Measurements from ENCODE around the gene BEAN1. TPM values are rescaled to one million over a fixed set of nuclear protein-coding genes. Genes with fewer than 3 reads are reported as not detected.

Gene BEAN1
- total RNA-seq, 4 donors from 2014 or later, result 0.40 TPM; not detected in 3

DNA sequence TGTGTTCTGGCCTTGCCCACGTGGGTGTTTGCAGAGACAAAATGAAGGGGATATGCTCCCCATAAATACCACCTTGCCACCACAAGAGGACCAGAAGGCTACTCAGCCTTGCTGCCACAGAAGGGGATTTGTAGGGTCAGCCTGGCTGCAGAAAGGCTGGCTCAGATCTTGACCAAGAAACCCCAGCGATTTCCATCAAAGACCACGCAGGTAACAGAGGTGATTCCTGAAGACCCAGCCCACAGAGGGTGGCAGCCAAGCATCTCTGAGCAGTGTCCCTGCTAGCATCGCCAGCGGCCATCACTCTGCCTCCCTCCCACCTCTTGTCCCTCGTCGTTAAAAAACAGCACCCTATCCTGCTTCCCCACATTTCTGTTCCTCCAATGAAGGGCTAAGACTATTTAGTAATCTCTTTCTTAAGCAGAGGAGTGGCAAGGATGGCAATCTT, 54.9 kb downstream of the BEAN1 start:
- H3K4me1 ChIP-seq, result peaks cover 0 to 6% (median 5%) of the 10 kb centered on the region in 4 donors
- H3K27me3 ChIP-seq, result peaks cover 4% of the 10 kb centered on the region
- H3K27ac ChIP-seq, result no peak overlapping the region
- no peak overlapping the region for H3K4me3 ChIP-seq
- intact Hi-C loops (cut with DNase I; ENCODE audit: low total_unique reads), result no loop called here
- in situ Hi-C loops (cut with MboI; ENCODE audit: low pct_ligation_motif_present in 1 of 4, low pct_unique_long_range_greater_than_20kb in 1 of 4, low sequenced_read_pairs in 3 of 4), result loop anchor here in 2 of 4 donors (10.0 to 25.0 kb wide), 2 partner anchors 77 to 105 kb away; partner anchors contain the start of gene CMTM2 (in 2 of the 2)
- no peak for DNase-seq
- TF ChIP-seq POLR2A (IDR thresholded peaks at IDR 0.05) (no peak), EP300 (IDR thresholded peaks at IDR 0.05; ENCODE audit: low read depth) (no peak), POLR2AphosphoS5 (IDR thresholded peaks at IDR 0.05) (no peak)
- TF ChIP-seq, protein P1, sequence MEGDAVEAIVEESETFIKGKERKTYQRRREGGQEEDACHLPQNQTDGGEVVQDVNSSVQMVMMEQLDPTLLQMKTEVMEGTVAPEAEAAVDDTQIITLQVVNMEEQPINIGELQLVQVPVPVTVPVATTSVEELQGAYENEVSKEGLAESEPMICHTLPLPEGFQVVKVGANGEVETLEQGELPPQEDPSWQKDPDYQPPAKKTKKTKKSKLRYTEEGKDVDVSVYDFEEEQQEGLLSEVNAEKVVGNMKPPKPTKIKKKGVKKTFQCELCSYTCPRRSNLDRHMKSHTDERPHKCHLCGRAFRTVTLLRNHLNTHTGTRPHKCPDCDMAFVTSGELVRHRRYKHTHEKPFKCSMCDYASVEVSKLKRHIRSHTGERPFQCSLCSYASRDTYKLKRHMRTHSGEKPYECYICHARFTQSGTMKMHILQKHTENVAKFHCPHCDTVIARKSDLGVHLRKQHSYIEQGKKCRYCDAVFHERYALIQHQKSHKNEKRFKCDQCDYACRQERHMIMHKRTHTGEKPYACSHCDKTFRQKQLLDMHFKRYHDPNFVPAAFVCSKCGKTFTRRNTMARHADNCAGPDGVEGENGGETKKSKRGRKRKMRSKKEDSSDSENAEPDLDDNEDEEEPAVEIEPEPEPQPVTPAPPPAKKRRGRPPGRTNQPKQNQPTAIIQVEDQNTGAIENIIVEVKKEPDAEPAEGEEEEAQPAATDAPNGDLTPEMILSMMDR (IDR thresholded peaks at IDR 0.05), result no peak
- no peaks in the 10 kb centered on the region for H3K36me3 ChIP-seq
- WGBS, 2 donors (ENCODE audit: low coverage in 1 of 2), result 50 to 75% methylated on average over 2 to 7 of the region's 7 CpGs
- H3K9me3 ChIP-seq, result no peaks in the 10 kb centered on the region

DNA sequence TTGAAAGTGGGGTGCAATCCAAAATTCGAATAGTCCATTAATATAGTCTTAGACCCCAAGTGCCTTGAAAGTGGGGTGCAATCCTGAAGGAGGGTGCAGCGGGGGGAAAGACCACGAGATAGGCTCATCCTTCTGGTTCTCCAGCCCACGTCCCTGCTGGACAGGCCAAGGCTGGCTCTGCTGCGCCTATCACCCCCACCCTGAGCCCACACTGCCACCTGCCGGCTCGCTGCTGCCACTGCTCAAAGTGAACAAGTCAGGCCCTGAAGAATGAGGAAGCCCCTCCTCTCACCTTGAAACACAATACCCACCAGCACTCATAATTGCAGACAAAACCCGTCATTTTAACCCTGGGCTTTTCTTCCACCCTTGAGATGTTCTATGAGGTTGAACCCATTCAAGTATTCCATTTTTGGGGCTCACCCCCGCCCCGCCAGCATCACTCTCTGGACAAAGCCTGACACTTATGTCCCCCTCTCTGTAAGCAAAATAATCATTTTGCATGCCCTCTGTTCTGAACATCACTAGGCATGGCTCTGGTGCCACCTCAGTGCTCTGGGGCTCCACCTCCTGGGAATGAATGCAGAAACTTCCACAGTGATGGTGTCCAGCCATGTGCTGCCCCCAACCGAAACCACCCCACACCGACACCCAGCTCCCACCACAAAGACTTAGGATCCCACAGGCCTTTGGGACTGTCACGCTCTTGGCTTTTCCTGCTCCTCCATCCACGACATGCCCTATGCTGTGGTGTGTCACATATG, 56.8 kb downstream of the BEAN1 start:
- intact Hi-C loops (cut with DNase I; ENCODE audit: low total_unique reads) (no loop called here), in situ Hi-C loops (cut with MboI; ENCODE audit: low pct_ligation_motif_present in 1 of 4, low pct_unique_long_range_greater_than_20kb in 1 of 4, low sequenced_read_pairs in 3 of 4) (loop anchor here in 2 of 4 donors (10.0 to 25.0 kb wide), 2 partner anchors 79 to 103 kb away; partner anchors contain the start of gene CMTM2 (in 2 of the 2))
- Histone ChIP-seq H3K27ac (no peak overlapping the region), H3K27me3 (no peaks in the 10 kb centered on the region), H3K4me1 (peaks cover 0 to 11% (median 8%) of the 10 kb centered on the region in 4 donors), H3K36me3 (no peaks in the 10 kb centered on the region), H3K9me3 (no peaks in the 10 kb centered on the region), H3K4me3 (no peak overlapping the region)
- TF ChIP-seq, protein P1 (IDR thresholded peaks at IDR 0.05), result peak; percentile 86 to 94 (median 92)
- TF ChIP-seq POLR2A (IDR thresholded peaks at IDR 0.05), result no peak
- 40 to 64% methylated on average over 4 to 14 of the region's 14 CpGs for WGBS, 2 donors (ENCODE audit: low coverage in 1 of 2)
- peak; percentile 78 for DNase-seq

DNA sequence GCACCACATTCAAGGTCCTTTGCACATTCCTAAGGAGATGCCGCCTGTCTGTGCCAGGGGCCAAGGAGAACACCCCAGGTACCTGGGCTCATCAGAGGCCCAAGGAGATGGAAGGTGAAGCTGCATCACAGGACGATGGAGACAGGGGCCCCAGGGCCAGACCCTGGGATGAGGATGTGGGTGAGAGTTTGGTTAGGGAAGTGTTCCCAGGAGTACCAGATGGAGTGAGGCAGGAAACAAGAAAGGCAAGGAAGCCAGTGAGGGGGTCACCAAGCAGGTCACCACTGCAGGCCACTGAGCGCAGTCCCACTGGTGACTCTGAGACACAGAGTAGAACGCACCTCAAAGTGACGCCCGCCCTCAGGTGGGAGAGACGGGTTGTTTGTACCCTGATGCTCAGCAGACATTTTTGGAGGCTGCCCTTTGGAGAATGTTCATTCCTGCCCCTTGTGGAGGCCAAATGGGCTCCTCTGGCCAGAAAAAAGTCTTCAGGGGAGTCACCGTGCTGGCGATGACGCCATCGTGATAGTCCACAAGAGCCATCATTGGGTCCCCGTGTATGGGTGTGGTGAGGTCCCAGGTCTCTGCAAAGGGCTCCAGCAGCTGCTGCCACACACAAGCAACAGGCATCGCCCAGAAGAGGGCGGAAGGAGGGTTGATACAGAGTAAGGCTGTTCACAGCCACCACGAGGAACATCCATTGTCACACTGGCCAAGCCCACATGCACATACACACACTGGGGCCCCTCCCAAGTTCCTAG, 57.5 kb downstream of the BEAN1 start:
- 66 to 84% methylated on average over 3 to 15 of the region's 15 CpGs for WGBS, 2 donors (ENCODE audit: low coverage in 1 of 2)
- Histone ChIP-seq H3K27me3 (no peaks in the 10 kb centered on the region), H3K4me1 (peaks cover 0 to 11% (median 8%) of the 10 kb centered on the region in 4 donors), H3K9me3 (no peaks in the 10 kb centered on the region), H3K4me3 (no peak overlapping the region), H3K36me3 (no peaks in the 10 kb centered on the region), H3K27ac (no peak overlapping the region)
- TF ChIP-seq EP300 (IDR thresholded peaks at IDR 0.05; ENCODE audit: low read depth) (no peak), POLR2A (IDR thresholded peaks at IDR 0.05) (no peak), POLR2AphosphoS5 (IDR thresholded peaks at IDR 0.05) (no peak)
- TF ChIP-seq, protein P1 (IDR thresholded peaks at IDR 0.05), result no peak
- no peak for DNase-seq
- intact Hi-C loops (cut with DNase I; ENCODE audit: low total_unique reads) (loop anchor here (5.0 kb wide), 1 partner anchor 77 kb away; no protein-coding TSS in a partner anchor), in situ Hi-C loops (cut with MboI; ENCODE audit: low pct_ligation_motif_present in 1 of 4, low pct_unique_long_range_greater_than_20kb in 1 of 4, low sequenced_read_pairs in 3 of 4) (loop anchor here in 2 of 4 donors (10.0 to 25.0 kb wide), 2 partner anchors 80 to 103 kb away; partner anchors contain the start of gene CMTM2 (in 2 of the 2))

DNA sequence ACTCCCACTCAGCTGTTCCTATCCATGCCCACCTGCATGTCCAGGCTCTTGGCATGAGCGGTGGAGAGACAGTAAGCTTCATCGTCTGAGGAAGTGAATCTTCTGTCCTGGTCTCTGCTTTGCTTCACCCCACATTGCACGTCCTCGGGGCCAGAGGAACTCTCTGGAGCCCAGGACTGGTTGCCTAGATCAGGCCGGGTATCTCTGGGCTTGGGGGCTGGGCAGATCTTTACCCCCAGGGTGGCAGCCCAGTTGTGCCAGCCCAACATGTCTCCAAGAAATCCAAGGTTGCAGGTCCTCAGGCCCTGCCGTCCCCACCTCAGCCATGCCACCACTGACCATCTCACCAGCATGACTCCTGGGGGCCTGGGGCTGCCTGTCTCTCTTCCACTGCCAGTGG, 58.3 kb downstream of the BEAN1 start:
- Histone ChIP-seq H3K4me1 (peaks cover 0 to 11% (median 8%) of the 10 kb centered on the region in 4 donors), H3K27ac (no peak overlapping the region), H3K27me3 (no peaks in the 10 kb centered on the region), H3K36me3 (no peaks in the 10 kb centered on the region), H3K4me3 (no peak overlapping the region), H3K9me3 (no peaks in the 10 kb centered on the region)
- intact Hi-C loops (cut with DNase I; ENCODE audit: low total_unique reads), result loop anchor here (5.0 kb wide), 1 partner anchor 78 kb away; no protein-coding TSS in a partner anchor
- 93% methylated on average over 6 of the region's 6 CpGs; no CpG with 5 or more reads in 1 of the 2 donors for WGBS, 2 donors (ENCODE audit: low coverage in 1 of 2)
- DNase-seq, result no peak
- TF ChIP-seq EP300 (IDR thresholded peaks at IDR 0.05; ENCODE audit: low read depth) (no peak), POLR2A (IDR thresholded peaks at IDR 0.05) (no peak), POLR2AphosphoS5 (IDR thresholded peaks at IDR 0.05) (no peak)
- TF ChIP-seq, protein P1 (IDR thresholded peaks at IDR 0.05), result no peak
- in situ Hi-C loops (cut with MboI; ENCODE audit: low pct_ligation_motif_present in 1 of 4, low pct_unique_long_range_greater_than_20kb in 1 of 4, low sequenced_read_pairs in 3 of 4), result loop anchor here in 2 of 4 donors (10.0 to 25.0 kb wide), 2 partner anchors 81 to 102 kb away; partner anchors contain the start of gene CMTM2 (in 2 of the 2)

Measured in transverse colon (tissue), 4 donors.